GM18519 (cell line): ENCODE measurements around the gene NOP14.
"Not testable (repeated sequence)": the region's sequence is repeated elsewhere in the genome, so short reads cannot be mapped to it uniquely, and the experiment has no call there.

ENCODE experiments used
- ATAC-seq: cut with Tn5 transposase; IDR thresholded peaks from one replicate; pipeline ENCODE4 v1.9.1; 2021; ENCODE audit warnings: mild to moderate bottlenecking, moderate library complexity; ENCODE audit not compliant: unreplicated experiment, low FRiP score

NOP14 gene

DNA sequence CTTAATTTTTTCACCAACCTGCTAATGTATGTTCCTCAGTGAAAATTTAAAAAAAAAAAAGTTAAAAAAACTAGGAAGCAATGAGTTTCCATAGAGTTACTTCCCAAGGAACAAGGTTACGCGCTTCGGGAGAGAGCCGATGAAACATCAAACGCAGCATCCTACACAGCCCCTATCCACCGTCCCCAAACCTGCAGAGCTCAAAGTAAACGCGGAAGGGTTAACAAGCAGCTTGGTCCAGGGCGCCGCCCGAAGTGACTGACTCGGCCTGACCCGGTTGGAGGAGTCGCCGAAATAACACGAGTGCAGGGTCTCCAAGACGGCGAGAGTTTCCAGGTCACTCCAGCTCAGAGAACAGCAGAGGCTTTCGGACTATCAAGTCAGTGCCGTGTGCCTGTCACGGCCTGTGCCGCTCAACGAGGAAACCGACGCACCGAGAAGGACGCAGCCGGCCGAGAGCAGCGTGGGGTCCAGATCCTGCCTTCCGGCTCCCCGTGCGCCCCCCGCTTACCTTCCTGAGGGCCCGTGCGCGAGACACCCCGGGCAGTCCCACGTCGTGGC lies 512 bp downstream of the NOP14 start:
- peak; percentile 15 for ATAC-seq

GRCh38 chr4:2961811-2962441 lies 1.3 kb downstream of the NOP14 start:
- no peak for ATAC-seq

- no peak for ATAC-seq
These were observed 1.8 kb downstream of the NOP14 start for GRCh38 chr4:2961421-2961810.

- ATAC-seq: not testable (repeated sequence)
These were observed 2.8 kb downstream of the NOP14 start for GRCh38 chr4:2960450-2960849.

DNA sequence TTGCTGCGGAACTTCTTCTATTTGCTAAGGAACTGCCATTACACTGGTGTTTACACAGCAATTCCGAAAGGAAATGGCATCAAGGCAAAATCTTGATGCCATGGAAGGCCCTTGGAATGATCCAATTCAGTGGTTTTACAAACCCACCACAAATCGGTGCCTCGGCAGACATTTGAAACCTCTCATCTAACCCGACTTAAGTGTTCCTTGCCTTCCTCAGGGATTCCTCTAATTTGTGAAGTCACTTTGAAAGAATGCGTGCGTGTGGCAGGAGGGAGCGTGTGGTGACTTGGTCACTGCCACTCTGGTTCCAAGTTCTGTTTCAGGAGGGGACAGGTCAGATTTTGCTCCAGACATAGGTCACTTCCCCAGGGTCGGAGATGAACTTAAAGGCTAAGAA lies 4.8 kb downstream of the NOP14 start:
- no peak for ATAC-seq

DNA sequence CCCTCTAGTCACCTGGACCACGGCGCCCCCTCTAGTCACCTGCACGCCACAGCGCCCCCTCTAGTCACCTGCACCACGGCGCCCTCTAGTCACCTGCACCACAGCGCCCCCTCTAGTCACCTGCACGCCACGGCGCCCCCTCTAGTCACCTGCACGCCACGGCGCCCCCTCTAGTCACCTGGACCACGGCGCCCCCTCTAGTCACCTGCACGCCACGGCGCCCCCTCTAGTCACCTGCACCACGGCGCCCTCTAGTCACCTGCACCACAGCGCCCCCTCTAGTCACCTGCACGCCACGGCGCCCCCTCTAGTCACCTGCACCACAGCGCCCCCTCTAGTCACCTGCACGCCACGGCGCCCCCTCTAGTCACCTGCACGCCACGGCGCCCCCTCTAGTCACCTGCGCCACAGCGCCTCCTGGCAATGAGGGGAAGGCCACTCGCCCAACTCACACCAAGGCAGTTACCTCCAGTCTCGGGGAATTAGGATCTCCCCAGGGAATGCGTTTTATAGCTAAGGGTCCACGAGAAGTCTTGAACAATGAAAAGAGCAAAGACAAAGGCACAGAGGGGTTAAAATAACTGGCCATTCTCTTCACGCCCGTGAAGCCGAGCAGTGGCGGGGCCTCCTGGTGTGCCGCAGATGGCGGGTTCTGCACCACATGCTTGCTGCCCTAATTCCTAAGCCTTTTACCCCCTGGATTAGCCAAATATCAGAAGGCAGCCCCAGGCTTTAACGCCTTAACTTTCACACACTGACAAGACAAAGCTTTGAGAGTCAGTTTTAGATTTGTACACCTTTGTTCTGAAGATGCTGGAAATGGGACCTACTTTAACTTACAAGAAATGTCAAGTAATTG lies 7.8 kb downstream of the NOP14 start:
- ATAC-seq: not testable (repeated sequence)

- ATAC-seq: no peak
These were observed 8.6 kb downstream of the NOP14 start for GRCh38 chr4:2954358-2955185.

GRCh38 chr4:2953496-2953895 lies 9.7 kb downstream of the NOP14 start:
- ATAC-seq: no peak

- ATAC-seq: no peak
These were observed 12.8 kb downstream of the NOP14 start for GRCh38 chr4:2950221-2950989.

DNA sequence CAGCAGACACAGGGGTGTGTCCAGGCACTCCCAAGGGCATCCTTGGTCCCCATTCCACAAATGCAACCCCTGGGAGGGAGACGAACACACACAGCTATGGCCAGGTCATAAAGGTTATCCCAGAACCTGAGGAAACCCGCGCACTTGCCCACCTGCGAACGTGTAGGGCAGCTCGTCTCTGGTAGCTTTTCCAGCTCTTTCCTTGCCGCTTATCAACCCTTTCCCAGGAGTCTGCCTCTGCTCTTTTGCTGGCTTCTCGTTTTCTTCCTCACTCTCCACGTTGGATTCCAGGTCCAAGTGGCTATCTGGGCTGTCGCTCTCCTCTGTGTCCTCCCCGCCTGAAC lies 13.5 kb downstream of the NOP14 start:
- ATAC-seq: no peak

GRCh38 chr4:2948895-2949781 lies 14.1 kb downstream of the NOP14 start:
- no peak for ATAC-seq

DNA sequence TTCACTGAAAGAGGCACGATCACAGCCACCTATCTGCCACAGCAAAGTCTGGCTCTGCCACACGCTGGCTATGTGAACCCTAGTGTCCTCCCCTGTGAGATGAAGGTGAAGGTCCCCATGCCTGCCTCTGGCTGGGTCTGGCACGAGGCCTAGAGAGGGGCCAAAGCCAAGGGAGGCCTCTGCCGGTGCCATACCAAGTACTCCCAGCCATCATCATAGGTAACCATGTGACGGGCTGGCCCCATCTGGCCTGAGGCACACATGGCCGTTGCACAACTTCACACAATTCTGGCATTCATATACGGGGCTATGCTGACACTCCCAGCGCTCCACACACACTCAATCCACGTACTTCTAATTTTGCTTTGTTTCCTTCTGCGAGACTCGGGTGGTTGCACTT lies 15.3 kb downstream of the NOP14 start:
- no peak for ATAC-seq

- ATAC-seq: no peak
These were observed 16.2 kb downstream of the NOP14 start for GRCh38 chr4:2946812-2947600.

- ATAC-seq: not testable (repeated sequence)
These were observed 17.3 kb downstream of the NOP14 start for GRCh38 chr4:2945619-2946604.

GRCh38 chr4:2944586-2945526 lies 18.4 kb downstream of the NOP14 start:
- no peak for ATAC-seq

DNA sequence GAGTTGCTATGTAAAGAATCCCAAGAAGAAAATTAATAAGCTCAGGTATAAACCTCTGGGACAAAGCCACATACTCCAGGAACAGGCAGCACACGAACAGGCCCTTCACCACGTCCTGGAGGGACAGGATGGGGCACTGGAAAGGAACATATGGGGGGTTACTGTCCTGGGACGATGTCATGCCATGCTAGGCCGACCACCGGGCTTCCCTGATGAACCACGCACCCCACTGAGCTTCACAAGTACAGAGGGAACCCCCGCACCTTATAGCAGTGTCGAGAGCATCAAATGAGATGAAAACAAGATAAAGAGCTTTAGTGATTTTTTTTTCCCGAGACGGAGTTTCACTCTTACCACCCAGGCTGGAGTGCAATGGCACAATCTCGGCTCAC lies 19.1 kb downstream of the NOP14 start:
- no peak for ATAC-seq
